Measurements from ENCODE around the gene TEX261.

The TEX261 gene

GRCh38 chr2:70977605-70978205 lies 17.0 kb downstream of the TEX261 start:
- no peak overlapping the region for H3K27ac ChIP-seq (replicated peaks)
- no peak for DNase-seq (ENCODE audit: low read depth in 1 of 2, low spot score in 1 of 2)
- H3K4me3 ChIP-seq (replicated peaks; ENCODE audit: insufficient read depth, low read length): no peak overlapping the region
- TF ChIP-seq SPI1 (IDR thresholded peaks at IDR 0.05; ENCODE audit: borderline replicate concordance, low read depth) (no peak), POLR2AphosphoS5 (IDR thresholded peaks at IDR 0.05; ENCODE audit: low read depth) (no peak), CTCF (IDR thresholded peaks at IDR 0.05; ENCODE audit: insufficient read depth, low read length) (no peak), GABPA (IDR thresholded peaks at IDR 0.05; ENCODE audit: low read depth) (no peak), REST (IDR thresholded peaks at IDR 0.05; ENCODE audit: insufficient replicate concordance, low read depth) (no peak)
- H3K27me3 ChIP-seq (ENCODE audit: insufficient read depth, poor library complexity, severe bottlenecking): peaks cover 2% of the 10 kb centered on the region

DNA sequence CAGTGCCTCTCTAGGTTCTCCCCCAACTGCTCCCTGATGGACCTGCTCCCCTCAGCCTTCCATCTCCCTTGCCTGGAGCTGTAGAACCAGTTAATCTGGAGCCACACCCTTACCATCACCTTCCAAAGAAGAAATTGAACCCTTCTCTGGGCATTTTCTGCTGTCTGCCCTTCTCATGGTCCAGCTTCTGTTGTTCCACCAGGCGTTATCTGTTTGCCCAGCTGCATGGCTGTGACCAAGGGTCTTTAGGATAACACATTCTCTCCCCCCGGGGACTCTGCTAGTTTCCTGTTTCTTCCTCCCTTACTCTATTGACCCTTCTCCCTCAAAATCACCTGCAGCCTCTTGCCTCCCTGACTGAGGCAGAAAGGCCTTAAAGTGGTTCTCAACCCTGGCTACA lies 19.4 kb downstream of the TEX261 start:
- no peak overlapping the region for H3K4me3 ChIP-seq (replicated peaks; ENCODE audit: insufficient read depth, low read length)
- H3K27me3 ChIP-seq (ENCODE audit: insufficient read depth, poor library complexity, severe bottlenecking): peaks cover 2% of the 10 kb centered on the region
- no peak for DNase-seq (ENCODE audit: low read depth in 1 of 2, low spot score in 1 of 2)
- no peak overlapping the region for H3K27ac ChIP-seq (replicated peaks)
- TF ChIP-seq POLR2AphosphoS5 (IDR thresholded peaks at IDR 0.05; ENCODE audit: low read depth) (no peak), SPI1 (IDR thresholded peaks at IDR 0.05; ENCODE audit: borderline replicate concordance, low read depth) (no peak), REST (IDR thresholded peaks at IDR 0.05; ENCODE audit: insufficient replicate concordance, low read depth) (no peak), CTCF (IDR thresholded peaks at IDR 0.05; ENCODE audit: insufficient read depth, low read length) (no peak), GABPA (IDR thresholded peaks at IDR 0.05; ENCODE audit: low read depth) (no peak)

DNA sequence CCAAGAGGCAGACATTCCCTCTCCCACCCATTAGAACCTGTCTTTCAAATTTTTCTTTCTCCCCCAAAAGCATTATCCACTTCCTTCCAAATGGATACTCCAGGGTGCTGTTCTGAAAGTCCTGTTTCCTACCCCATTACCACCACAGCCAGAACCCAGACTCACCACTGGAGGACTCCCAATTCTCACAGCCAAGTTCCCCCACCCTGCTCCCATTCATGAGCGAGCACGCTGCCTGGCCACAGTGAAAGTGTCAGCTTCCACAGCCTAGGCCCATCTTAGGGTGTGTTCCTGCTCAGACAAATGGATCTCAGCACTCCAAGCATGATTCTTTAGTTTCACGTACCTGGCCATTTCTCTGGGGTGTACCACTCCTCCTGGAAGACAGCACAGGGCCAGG lies 20.1 kb downstream of the TEX261 start:
- no peak for TF ChIP-seq REST (IDR thresholded peaks at IDR 0.05; ENCODE audit: insufficient replicate concordance, low read depth)
- no peak for TF ChIP-seq SPI1 (IDR thresholded peaks at IDR 0.05; ENCODE audit: borderline replicate concordance, low read depth)
- TF ChIP-seq GABPA (IDR thresholded peaks at IDR 0.05; ENCODE audit: low read depth): no peak
- TF ChIP-seq POLR2AphosphoS5 (IDR thresholded peaks at IDR 0.05; ENCODE audit: low read depth): no peak
- TF ChIP-seq CTCF (IDR thresholded peaks at IDR 0.05; ENCODE audit: insufficient read depth, low read length): no peak
- H3K4me3 ChIP-seq (replicated peaks; ENCODE audit: insufficient read depth, low read length): no peak overlapping the region
- H3K27me3 ChIP-seq (ENCODE audit: insufficient read depth, poor library complexity, severe bottlenecking): peaks cover 2% of the 10 kb centered on the region
- H3K27ac ChIP-seq (replicated peaks): no peak overlapping the region
- no peak for DNase-seq (ENCODE audit: low read depth in 1 of 2, low spot score in 1 of 2)

Measured in HL-60 (cell line).